Mononuclear cell (primary cell): ENCODE data around the gene INSM2. TPM values are rescaled to one million over a fixed set of nuclear protein-coding genes. Genes with fewer than 3 reads are reported as not detected.

Source experiments
- H3K27me3 ChIP-seq: 2 replicates; pipeline ENCODE4 v1.6.0; 2011; ENCODE audit warnings: low read length, control low read depth; ENCODE audit not compliant: insufficient read depth
- H3K4me1 ChIP-seq: 2 replicates; pipeline ENCODE4 v1.5.1; 2011; ENCODE audit warnings: mild to moderate bottlenecking, low read length, control low read depth; ENCODE audit not compliant: insufficient read depth
- H3K4me3 ChIP-seq: 2 replicates; pipeline ENCODE4 v1.5.1; 2011; ENCODE audit warnings: mild to moderate bottlenecking, low read length, moderate library complexity
- H3K9me3 ChIP-seq: 2 replicates; pipeline ENCODE4 v1.5.1; 2011; ENCODE audit warnings: low read depth, mild to moderate bottlenecking, control low read depth, low read length
- total RNA-seq: library from RNA; depleted of rRNA; stranded (reverse); fragments of >200 nt; gene quantifications from one replicate; pipeline ENCODE4 v1.2.3, GENCODE V29; 2012

Gene INSM2
- total RNA-seq, result not detected

GRCh38 chr14:35533357-35534207, at the start of gene INSM2:
TSS of gene INSM2 (plus strand) at chr14:35534164. CDS start at chr14:35534253, 89 bp downstream.
- no peaks in the 10 kb centered on the region for H3K9me3 ChIP-seq
- peak within 1 kb of the TSS; percentile 28 for H3K4me3 ChIP-seq
- H3K4me1 ChIP-seq, result peaks cover 27% of the 10 kb centered on the region
- H3K27me3 ChIP-seq, result peaks cover 81% of the 10 kb centered on the region

GRCh38 chr14:35492569-35493014, 41.4 kb upstream of the INSM2 start:
- no peaks in the 10 kb centered on the region for H3K9me3 ChIP-seq
- peaks cover 2% of the 10 kb centered on the region for H3K27me3 ChIP-seq
- H3K4me1 ChIP-seq, result no peaks in the 10 kb centered on the region
- no peak overlapping the region for H3K4me3 ChIP-seq

- Histone ChIP-seq H3K4me1 (no peaks in the 10 kb centered on the region), H3K4me3 (no peak overlapping the region), H3K9me3 (no peaks in the 10 kb centered on the region), H3K27me3 (peaks cover 2% of the 10 kb centered on the region)
Observed at GRCh38 chr14:35495278-35495677, 38.7 kb upstream of the INSM2 start.

GRCh38 chr14:35499180-35499579, 34.8 kb upstream of the INSM2 start:
- Histone ChIP-seq H3K9me3 (no peaks in the 10 kb centered on the region), H3K27me3 (peaks cover 2% of the 10 kb centered on the region), H3K4me3 (no peak overlapping the region), H3K4me1 (no peaks in the 10 kb centered on the region)

GRCh38 chr14:35503646-35504045, 30.3 kb upstream of the INSM2 start:
- H3K4me3 ChIP-seq, result no peak overlapping the region
- H3K4me1 ChIP-seq, result no peaks in the 10 kb centered on the region
- H3K27me3 ChIP-seq, result no peaks in the 10 kb centered on the region
- H3K9me3 ChIP-seq, result no peaks in the 10 kb centered on the region

GRCh38 chr14:35504260-35504659, 29.7 kb upstream of the INSM2 start:
- Histone ChIP-seq H3K4me3 (no peak overlapping the region), H3K4me1 (no peaks in the 10 kb centered on the region), H3K27me3 (no peaks in the 10 kb centered on the region), H3K9me3 (no peaks in the 10 kb centered on the region)

GRCh38 chr14:35506461-35506860, 27.5 kb upstream of the INSM2 start:
- no peak overlapping the region for H3K4me3 ChIP-seq
- no peaks in the 10 kb centered on the region for H3K9me3 ChIP-seq
- H3K27me3 ChIP-seq, result no peaks in the 10 kb centered on the region
- no peaks in the 10 kb centered on the region for H3K4me1 ChIP-seq

GRCh38 chr14:35506927-35507326, 27.0 kb upstream of the INSM2 start:
- Histone ChIP-seq H3K9me3 (no peaks in the 10 kb centered on the region), H3K4me1 (no peaks in the 10 kb centered on the region), H3K27me3 (no peaks in the 10 kb centered on the region), H3K4me3 (no peak overlapping the region)

GRCh38 chr14:35509846-35510245, 24.1 kb upstream of the INSM2 start:
- no peaks in the 10 kb centered on the region for H3K9me3 ChIP-seq
- H3K4me1 ChIP-seq, result no peaks in the 10 kb centered on the region
- no peak overlapping the region for H3K4me3 ChIP-seq
- H3K27me3 ChIP-seq, result no peaks in the 10 kb centered on the region

- no peaks in the 10 kb centered on the region for H3K27me3 ChIP-seq
- H3K4me1 ChIP-seq, result no peaks in the 10 kb centered on the region
- no peaks in the 10 kb centered on the region for H3K9me3 ChIP-seq
- H3K4me3 ChIP-seq, result no peak overlapping the region
Observed at GRCh38 chr14:35512765-35513164, 21.2 kb upstream of the INSM2 start.

- H3K9me3 ChIP-seq, result no peaks in the 10 kb centered on the region
- no peaks in the 10 kb centered on the region for H3K27me3 ChIP-seq
Observed at GRCh38 chr14:35515916-35516315, 18.0 kb upstream of the INSM2 start.

GRCh38 chr14:35519986-35520385, 14.0 kb upstream of the INSM2 start:
- H3K4me3 ChIP-seq, result no peak overlapping the region
- peaks cover 11% of the 10 kb centered on the region for H3K27me3 ChIP-seq
- no peaks in the 10 kb centered on the region for H3K9me3 ChIP-seq
- H3K4me1 ChIP-seq, result no peaks in the 10 kb centered on the region

More at GRCh38 chr14:35515916-35516315, 18.0 kb upstream of the INSM2 start:
- Histone ChIP-seq H3K4me1 (no peaks in the 10 kb centered on the region), H3K4me3 (no peak overlapping the region)

- Histone ChIP-seq H3K4me1 (no peaks in the 10 kb centered on the region), H3K4me3 (no peak overlapping the region), H3K27me3 (peaks cover 36% of the 10 kb centered on the region), H3K9me3 (no peaks in the 10 kb centered on the region)
Observed at GRCh38 chr14:35525695-35526094, 8.3 kb upstream of the INSM2 start.

GRCh38 chr14:35526962-35527361, 7.0 kb upstream of the INSM2 start:
- no peaks in the 10 kb centered on the region for H3K9me3 ChIP-seq
- H3K4me3 ChIP-seq, result no peak overlapping the region
- no peaks in the 10 kb centered on the region for H3K4me1 ChIP-seq
- peaks cover 45% of the 10 kb centered on the region for H3K27me3 ChIP-seq

- H3K4me1 ChIP-seq, result peaks cover 27% of the 10 kb centered on the region
Observed at GRCh38 chr14:35531960-35532747, 1.8 kb upstream of the INSM2 start.

More at GRCh38 chr14:35531960-35532747, 1.8 kb upstream of the INSM2 start:
- H3K4me3 ChIP-seq, result no peak overlapping the region
- H3K27me3 ChIP-seq, result peaks cover 86% of the 10 kb centered on the region
- no peaks in the 10 kb centered on the region for H3K9me3 ChIP-seq
